DND-41 (cell line): Measurements from ENCODE around the gene PRCP.

Experiments used
- CTCF ChIP-seq: IDR thresholded peaks from 2 replicates; pipeline ENCODE4 v1.5.1; 2012; ENCODE audit warnings: borderline replicate concordance, low read length, moderate library complexity, mild to moderate bottlenecking; ENCODE audit not compliant: poor library complexity, severe bottlenecking; ENCODE audit errors: extremely low read depth
- EZH2 ChIP-seq: IDR thresholded peaks from 3 replicates; pipeline ENCODE4 v1.6.1; 2012; ENCODE audit warnings: borderline replicate concordance, low read depth, mild to moderate bottlenecking, moderate library complexity, low read length, inconsistent platforms; ENCODE audit not compliant: severe bottlenecking

GRCh38 chr11:82792822-82793569 lies 107.2 kb downstream of the PRCP start:
- TF ChIP-seq CTCF = no peak
- TF ChIP-seq EZH2 = no peak
